ENCODE measurements around the gene GHDC. TPM values are rescaled to one million over a fixed set of nuclear protein-coding genes. Genes with fewer than 3 reads are reported as not detected.

The GHDC gene
- total and polyA plus RNA-seq, 9 donors, result 9.2 to 40.1 (median 30.4) TPM

DNA sequence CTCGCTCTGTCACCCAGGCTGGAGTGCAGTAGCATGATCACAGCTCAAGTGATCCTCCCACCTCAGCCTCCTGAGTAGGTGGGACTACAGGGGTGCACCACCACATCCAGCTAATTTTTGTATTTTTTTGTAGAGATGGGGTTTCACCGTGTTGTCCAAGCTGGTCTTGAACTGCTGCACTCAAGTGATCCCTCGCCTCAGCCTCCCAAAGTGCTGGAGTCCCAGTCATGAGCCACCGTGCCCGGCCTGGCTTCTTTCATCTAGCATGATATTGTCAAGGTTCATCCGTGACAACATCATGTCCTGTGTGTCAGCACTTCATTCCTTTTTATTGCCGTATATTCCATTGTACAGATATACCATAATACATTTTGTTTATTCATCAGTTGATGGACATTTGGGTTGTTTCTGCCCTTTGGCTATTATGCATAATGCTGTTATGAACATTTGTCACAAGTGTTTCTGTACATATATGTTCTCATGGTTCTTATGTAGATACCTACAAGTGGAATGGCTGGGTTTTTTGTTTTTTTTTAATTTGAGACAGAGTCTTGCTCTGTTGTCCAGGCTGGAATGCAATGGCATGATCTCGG lies 3.4 kb upstream of the GHDC start:
- Histone ChIP-seq H3K9me3 (no peaks in the 10 kb centered on the region), H3K36me3 (no peaks in the 10 kb centered on the region), H3K4me3 (no peak overlapping the region), H3K27ac (no peak overlapping the region), H3K4me1 (ENCODE audit: insufficient read depth) (peaks cover 10% of the 10 kb centered on the region), H3K27me3 (no peaks in the 10 kb centered on the region)
- DNase-seq, result no peak
- intact Hi-C loops (cut with DNase I), result no loop called here
- WGBS, 3 donors, result 91 to 92% (median 91%) methylated on average over 8 of the region's 8 CpGs
- TF ChIP-seq, protein P1, sequence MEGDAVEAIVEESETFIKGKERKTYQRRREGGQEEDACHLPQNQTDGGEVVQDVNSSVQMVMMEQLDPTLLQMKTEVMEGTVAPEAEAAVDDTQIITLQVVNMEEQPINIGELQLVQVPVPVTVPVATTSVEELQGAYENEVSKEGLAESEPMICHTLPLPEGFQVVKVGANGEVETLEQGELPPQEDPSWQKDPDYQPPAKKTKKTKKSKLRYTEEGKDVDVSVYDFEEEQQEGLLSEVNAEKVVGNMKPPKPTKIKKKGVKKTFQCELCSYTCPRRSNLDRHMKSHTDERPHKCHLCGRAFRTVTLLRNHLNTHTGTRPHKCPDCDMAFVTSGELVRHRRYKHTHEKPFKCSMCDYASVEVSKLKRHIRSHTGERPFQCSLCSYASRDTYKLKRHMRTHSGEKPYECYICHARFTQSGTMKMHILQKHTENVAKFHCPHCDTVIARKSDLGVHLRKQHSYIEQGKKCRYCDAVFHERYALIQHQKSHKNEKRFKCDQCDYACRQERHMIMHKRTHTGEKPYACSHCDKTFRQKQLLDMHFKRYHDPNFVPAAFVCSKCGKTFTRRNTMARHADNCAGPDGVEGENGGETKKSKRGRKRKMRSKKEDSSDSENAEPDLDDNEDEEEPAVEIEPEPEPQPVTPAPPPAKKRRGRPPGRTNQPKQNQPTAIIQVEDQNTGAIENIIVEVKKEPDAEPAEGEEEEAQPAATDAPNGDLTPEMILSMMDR (IDR thresholded peaks at IDR 0.05), result no peak
- TF ChIP-seq POLR2A (IDR thresholded peaks at IDR 0.05), result no peak
- TF ChIP-seq EP300 (IDR thresholded peaks at IDR 0.05), result no peak

DNA sequence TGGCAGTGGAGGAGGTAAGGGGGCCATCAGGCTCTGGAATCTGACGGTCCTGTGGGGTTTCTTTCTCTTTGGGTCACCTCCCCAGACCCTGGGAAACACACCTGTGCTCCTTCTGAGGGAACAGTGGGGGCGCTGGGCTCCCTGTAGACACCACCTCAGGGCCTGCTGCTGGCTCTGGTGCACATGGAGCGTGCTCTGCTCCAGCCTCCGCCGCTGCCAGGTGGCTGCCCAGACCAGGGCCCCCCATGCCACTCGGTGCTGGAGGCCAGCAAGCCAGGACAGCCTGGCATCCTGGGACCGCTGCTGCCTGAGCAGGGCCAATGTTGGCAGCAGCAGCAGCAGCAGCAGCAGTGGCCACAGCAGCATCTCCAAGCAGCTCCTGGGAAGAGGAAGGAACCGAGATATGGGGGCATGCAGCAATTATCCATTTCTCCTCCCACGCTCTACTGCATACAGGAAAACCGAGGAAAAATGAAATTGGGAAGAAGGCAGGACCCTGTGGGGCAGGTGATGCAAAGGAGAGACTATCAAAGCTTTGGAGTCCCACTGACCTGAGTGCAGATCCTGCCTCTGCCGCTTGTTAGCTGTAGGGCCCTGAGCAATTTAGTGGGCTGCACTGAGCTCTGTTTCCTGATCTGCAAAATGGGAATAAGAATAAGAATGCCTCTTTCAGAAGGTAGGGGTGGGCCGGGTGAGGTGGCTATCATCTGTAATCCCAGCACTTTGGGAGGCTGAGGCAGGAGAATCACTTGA lies 902 bp downstream of the GHDC start:
- DNase-seq, result no peak
- H3K27me3 ChIP-seq, result no peaks in the 10 kb centered on the region
- peak overlapping the region in 1 of 2 donors; percentile 12 for H3K27ac ChIP-seq
- peaks cover 10% of the 10 kb centered on the region for H3K4me1 ChIP-seq (ENCODE audit: insufficient read depth)
- 54 to 72% (median 60%) methylated on average over 12 of the region's 12 CpGs for WGBS, 3 donors
- H3K4me3 ChIP-seq, result peak overlapping the region; percentile 70
- H3K36me3 ChIP-seq, result no peaks in the 10 kb centered on the region
- intact Hi-C loops (cut with DNase I), result no loop called here
- no peak for TF ChIP-seq EP300 (IDR thresholded peaks at IDR 0.05)
- H3K9me3 ChIP-seq, result no peaks in the 10 kb centered on the region

DNA sequence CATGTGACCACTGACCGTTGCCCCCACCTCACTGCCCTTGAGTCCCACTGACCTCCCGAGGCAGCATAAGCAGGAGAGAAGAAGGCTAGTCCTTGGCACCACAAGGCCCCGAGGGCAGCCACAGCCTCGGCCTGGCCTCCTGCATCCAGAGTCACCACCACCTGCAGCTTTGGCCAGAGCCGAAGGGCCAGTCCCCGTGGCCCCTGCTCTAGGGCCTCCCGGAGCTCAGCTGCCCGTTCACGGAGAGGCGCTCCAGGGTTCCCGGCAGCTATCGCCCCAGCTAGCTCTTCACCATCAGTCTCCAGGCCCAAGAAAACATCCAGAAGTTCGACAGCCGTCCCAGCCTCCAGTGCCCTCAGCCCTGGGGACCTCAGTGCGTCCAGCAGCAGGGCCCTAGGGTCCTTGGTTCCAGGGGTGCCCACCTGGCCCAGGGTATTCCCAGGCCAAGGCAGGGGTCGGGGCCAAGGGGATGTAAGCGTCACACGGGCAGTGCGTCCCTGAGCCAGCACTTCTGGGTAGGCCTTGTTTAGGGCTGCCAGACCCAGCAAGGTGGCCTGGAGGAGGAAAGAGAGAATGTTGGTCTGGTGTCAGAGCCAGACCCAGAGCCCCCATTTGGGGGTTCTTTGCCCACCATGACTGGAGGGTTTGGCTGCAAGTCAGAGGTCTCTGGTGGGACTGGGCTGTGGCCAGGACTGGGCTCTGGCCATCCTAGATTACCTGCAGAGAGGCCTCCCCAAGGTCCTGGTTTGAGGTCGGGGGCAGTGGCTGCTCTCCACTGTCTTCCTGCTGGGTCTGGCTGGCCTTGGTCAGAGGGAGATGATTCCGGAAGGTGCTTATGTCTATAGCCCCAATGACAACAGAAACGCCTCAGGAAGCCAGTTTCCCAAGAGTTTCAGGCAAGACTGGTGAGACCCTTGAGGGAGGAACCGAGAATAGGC lies 1.8 kb downstream of the GHDC start:
- Histone ChIP-seq H3K4me3 (no peak overlapping the region), H3K4me1 (ENCODE audit: insufficient read depth) (peaks cover 10% of the 10 kb centered on the region), H3K27me3 (no peaks in the 10 kb centered on the region), H3K27ac (no peak overlapping the region), H3K9me3 (no peaks in the 10 kb centered on the region), H3K36me3 (no peaks in the 10 kb centered on the region)
- no peak for DNase-seq
- 82 to 87% (median 86%) methylated on average over 13 to 23 of the region's 23 CpGs for WGBS, 3 donors
- intact Hi-C loops (cut with DNase I), result no loop called here
- TF ChIP-seq, protein P1 (IDR thresholded peaks at IDR 0.05), result no peak
- no peak for TF ChIP-seq EP300 (IDR thresholded peaks at IDR 0.05)
- TF ChIP-seq POLR2A (IDR thresholded peaks at IDR 0.05), result no peak

DNA sequence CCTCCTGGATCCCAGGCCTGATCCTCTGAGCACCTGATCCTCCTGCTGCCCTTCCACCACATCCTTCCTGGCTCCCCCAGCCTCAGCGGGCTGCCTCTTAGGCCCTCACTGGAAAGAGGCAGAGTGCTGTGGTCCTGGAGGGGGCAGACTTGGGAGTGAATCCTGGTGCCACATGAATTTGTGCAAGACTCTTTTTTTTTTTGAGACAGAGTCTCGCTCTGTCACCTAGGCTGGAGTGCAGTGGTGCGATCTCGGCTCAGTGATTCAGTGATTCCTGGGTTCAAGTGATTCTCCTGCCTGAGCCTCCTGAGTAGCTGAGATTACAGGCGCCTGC lies 3.1 kb downstream of the GHDC start:
- 95 to 97% (median 96%) methylated on average over 5 of the region's 5 CpGs for WGBS, 3 donors
- no peaks in the 10 kb centered on the region for H3K9me3 ChIP-seq
- no peaks in the 10 kb centered on the region for H3K27me3 ChIP-seq
- no peak overlapping the region for H3K27ac ChIP-seq
- H3K4me3 ChIP-seq, result no peak overlapping the region
- no peaks in the 10 kb centered on the region for H3K36me3 ChIP-seq
- TF ChIP-seq, protein P1 (IDR thresholded peaks at IDR 0.05), result no peak
- TF ChIP-seq POLR2A (IDR thresholded peaks at IDR 0.05), result no peak
- TF ChIP-seq EP300 (IDR thresholded peaks at IDR 0.05), result no peak
- DNase-seq, result no peak
- intact Hi-C loops (cut with DNase I), result no loop called here
- H3K4me1 ChIP-seq (ENCODE audit: insufficient read depth), result peaks cover 10% of the 10 kb centered on the region
